CD8-positive, alpha-beta memory T cell (primary cell): ENCODE measurements around the gene CLSTN2. TPM values are rescaled to one million over a fixed set of nuclear protein-coding genes. Genes with fewer than 3 reads are reported as not detected.

Source experiments
- CTCF ChIA-PET: fragments of 350-600 bp; sonication (Branson Sonifier 250); formaldehyde crosslinking; loops from one replicate; lab custom pipeline; 2021; ENCODE audit warnings: antibody characterized with exemption; lab: Charles Lee
- POLR2A ChIA-PET: fragments of 350-600 bp; sonication (Branson Sonifier 250); formaldehyde crosslinking; loops from one replicate; lab custom pipeline; 2021; ENCODE audit warnings: antibody characterized with exemption; lab: Charles Lee
- DNase-seq, 5 donors: peaks; one replicate each; pipeline versions ENCODE4 v3.0.0 to v3.0.0-alpha.2; 2020 to 2022; ENCODE audit warnings: mixed read lengths in 1 of 5
- H3K27ac ChIP-seq: one replicate; pipeline ENCODE4 v1.7.0; 2013; ENCODE audit warnings: low read depth, mild to moderate bottlenecking, low read length, moderate library complexity
- H3K27me3 ChIP-seq: 2 replicates; pipeline ENCODE4 v1.7.0; 2013; ENCODE audit warnings: low read length, mild to moderate bottlenecking; ENCODE audit not compliant: insufficient read depth, poor library complexity, severe bottlenecking
- H3K36me3 ChIP-seq: 2 replicates; pipeline ENCODE4 v1.7.0; 2013; ENCODE audit warnings: mild to moderate bottlenecking, low read length, moderate library complexity; ENCODE audit not compliant: insufficient read depth
- H3K4me1 ChIP-seq: 2 replicates; pipeline ENCODE4 v1.7.0; 2013; ENCODE audit warnings: mild to moderate bottlenecking, low read length, moderate library complexity; ENCODE audit not compliant: insufficient read depth
- H3K4me3 ChIP-seq: 2 replicates; pipeline ENCODE4 v1.7.0; 2013; ENCODE audit warnings: mild to moderate bottlenecking, low read length
- H3K9me3 ChIP-seq: 2 replicates; pipeline ENCODE4 v1.7.0; 2013; ENCODE audit warnings: mild to moderate bottlenecking, low read length
- H3K27ac Mint-ChIP-seq, 8 donors: one replicate each; pipeline ENCODE4 v1.8.0; 2020 to 2021; ENCODE audit warnings: mixed read lengths in 8 of 8, mild to moderate bottlenecking in 6 of 8, inconsistent platforms in 3 of 8, moderate library complexity in 3 of 8
- H3K27me3 Mint-ChIP-seq, 2 donors: one replicate each; pipeline ENCODE4 v1.8.0; 2020 to 2021; ENCODE audit warnings: mixed read lengths in 2 of 2, mild to moderate bottlenecking in 1 of 2, moderate library complexity in 1 of 2
- H3K36me3 Mint-ChIP-seq, 3 donors: one replicate each; pipeline ENCODE4 v1.8.0; 2020 to 2021; ENCODE audit warnings: mixed read lengths in 3 of 3, inconsistent platforms in 1 of 3, mild to moderate bottlenecking in 1 of 3
- H3K4me1 Mint-ChIP-seq, 3 donors: one replicate each; pipeline ENCODE4 v1.8.0; 2020 to 2021; ENCODE audit warnings: mixed read lengths in 3 of 3, inconsistent platforms in 1 of 3, mild to moderate bottlenecking in 1 of 3
- H3K4me3 Mint-ChIP-seq, 7 donors: one replicate each; pipeline ENCODE4 v1.8.0; 2020 to 2021; ENCODE audit warnings: mixed read lengths in 7 of 7, mild to moderate bottlenecking in 6 of 7, moderate library complexity in 4 of 7, inconsistent platforms in 2 of 7
- H3K9me3 Mint-ChIP-seq, 5 donors: one replicate each; pipeline ENCODE4 v1.8.0; 2020 to 2022; ENCODE audit warnings: mixed read lengths in 5 of 5, mild to moderate bottlenecking in 3 of 5, moderate library complexity in 2 of 5, inconsistent platforms in 1 of 5
- polyA plus RNA-seq: library from polyadenylated mRNA; unstranded; fragments of 300-500 nt; fragmentation: Illumina TruSeq; gene quantifications from one replicate; pipeline ENCODE4 v1.2.3, GENCODE V29; 2021
- total RNA-seq, 2 experiments: library from RNA; stranded (reverse); gene quantifications; one replicate each; pipeline ENCODE4 v1.2.3, GENCODE V29; 2021

Gene CLSTN2
- total and polyA plus RNA-seq, 3 experiments from 2014 or later = not detected

GRCh38 chr3:140487566-140487965 lies 552.6 kb downstream of the CLSTN2 start:
- H3K4me1 Mint-ChIP-seq = no peaks in the 10 kb centered on the region
- CTCF ChIA-PET = no interaction called here
- no peaks in the 10 kb centered on the region for H3K9me3 ChIP-seq
- no peaks in the 10 kb centered on the region for H3K4me1 ChIP-seq
- no peak for DNase-seq
- H3K27me3 ChIP-seq = no peaks in the 10 kb centered on the region
- no peak overlapping the region for H3K4me3 Mint-ChIP-seq
- H3K36me3 Mint-ChIP-seq = no peaks in the 10 kb centered on the region
- H3K27me3 Mint-ChIP-seq = peaks cover 5 to 13% of the 10 kb centered on the region in 2 donors
- H3K9me3 Mint-ChIP-seq = peaks cover 0 to 3% (median 2%) of the 10 kb centered on the region in 5 donors
- no peak overlapping the region for H3K27ac ChIP-seq
- no peak overlapping the region for H3K4me3 ChIP-seq
- no peaks in the 10 kb centered on the region for H3K36me3 ChIP-seq
- POLR2A ChIA-PET = no interaction called here
- H3K27ac Mint-ChIP-seq = no peak overlapping the region

- ChIA-PET CTCF (no interaction called here), POLR2A (no interaction called here)
- Histone ChIP-seq H3K27me3 (no peaks in the 10 kb centered on the region), H3K9me3 (no peaks in the 10 kb centered on the region), H3K4me3 (no peak overlapping the region), H3K4me1 (no peaks in the 10 kb centered on the region), H3K27ac (no peak overlapping the region), H3K36me3 (no peaks in the 10 kb centered on the region)
- Mint-ChIP-seq H3K27me3 (peaks cover 0 to under 1% of the 10 kb centered on the region in 2 donors), H3K4me1 (no peaks in the 10 kb centered on the region), H3K4me3 (no peak overlapping the region), H3K9me3 (no peaks in the 10 kb centered on the region), H3K27ac (no peak overlapping the region), H3K36me3 (no peaks in the 10 kb centered on the region)
- no peak for DNase-seq
Measured at GRCh38 chr3:140493271-140493670, 558.3 kb downstream of the CLSTN2 start.

GRCh38 chr3:140494970-140495369 lies 560.0 kb downstream of the CLSTN2 start:
- Mint-ChIP-seq H3K4me3 (no peak overlapping the region), H3K4me1 (no peaks in the 10 kb centered on the region), H3K27ac (no peak overlapping the region), H3K9me3 (no peaks in the 10 kb centered on the region), H3K27me3 (no peaks in the 10 kb centered on the region), H3K36me3 (no peaks in the 10 kb centered on the region)
- ChIA-PET CTCF (no interaction called here), POLR2A (no interaction called here)
- Histone ChIP-seq H3K9me3 (no peaks in the 10 kb centered on the region), H3K27me3 (no peaks in the 10 kb centered on the region), H3K27ac (no peak overlapping the region), H3K36me3 (no peaks in the 10 kb centered on the region), H3K4me3 (no peak overlapping the region), H3K4me1 (no peaks in the 10 kb centered on the region)
- no peak for DNase-seq

GRCh38 chr3:140497331-140497730 lies 562.3 kb downstream of the CLSTN2 start:
- Mint-ChIP-seq H3K27me3 (no peaks in the 10 kb centered on the region), H3K9me3 (no peaks in the 10 kb centered on the region), H3K4me3 (no peak overlapping the region), H3K36me3 (no peaks in the 10 kb centered on the region), H3K27ac (no peak overlapping the region), H3K4me1 (no peaks in the 10 kb centered on the region)
- Histone ChIP-seq H3K27me3 (no peaks in the 10 kb centered on the region), H3K9me3 (no peaks in the 10 kb centered on the region), H3K4me3 (no peak overlapping the region), H3K4me1 (no peaks in the 10 kb centered on the region), H3K27ac (no peak overlapping the region), H3K36me3 (no peaks in the 10 kb centered on the region)
- DNase-seq = no peak
- ChIA-PET POLR2A (no interaction called here), CTCF (no interaction called here)

GRCh38 chr3:140499114-140499757 lies 564.3 kb downstream of the CLSTN2 start:
- CTCF ChIA-PET = no interaction called here
- Histone ChIP-seq H3K4me1 (no peaks in the 10 kb centered on the region), H3K27me3 (no peaks in the 10 kb centered on the region), H3K9me3 (no peaks in the 10 kb centered on the region), H3K36me3 (no peaks in the 10 kb centered on the region), H3K27ac (no peak overlapping the region), H3K4me3 (no peak overlapping the region)
- H3K4me3 Mint-ChIP-seq = no peak overlapping the region
- no peaks in the 10 kb centered on the region for H3K9me3 Mint-ChIP-seq
- H3K27me3 Mint-ChIP-seq = peaks cover 0 to 2% of the 10 kb centered on the region in 2 donors
- H3K4me1 Mint-ChIP-seq = no peaks in the 10 kb centered on the region
- POLR2A ChIA-PET = no interaction called here
- no peak overlapping the region for H3K27ac Mint-ChIP-seq
- no peak for DNase-seq
- no peaks in the 10 kb centered on the region for H3K36me3 Mint-ChIP-seq

GRCh38 chr3:140500473-140500872 lies 565.5 kb downstream of the CLSTN2 start:
- Mint-ChIP-seq H3K9me3 (no peaks in the 10 kb centered on the region), H3K27me3 (peaks cover 0 to 2% of the 10 kb centered on the region in 2 donors), H3K4me1 (no peaks in the 10 kb centered on the region), H3K27ac (no peak overlapping the region), H3K36me3 (no peaks in the 10 kb centered on the region), H3K4me3 (no peak overlapping the region)
- DNase-seq = no peak
- Histone ChIP-seq H3K9me3 (no peaks in the 10 kb centered on the region), H3K27ac (no peak overlapping the region), H3K4me1 (no peaks in the 10 kb centered on the region), H3K27me3 (no peaks in the 10 kb centered on the region), H3K4me3 (no peak overlapping the region), H3K36me3 (no peaks in the 10 kb centered on the region)
- ChIA-PET POLR2A (no interaction called here), CTCF (no interaction called here)

- no peaks in the 10 kb centered on the region for H3K4me1 Mint-ChIP-seq
- ChIA-PET POLR2A (no interaction called here), CTCF (interaction anchor here (0.8 kb wide), 1 partner anchor 17 kb away, joined by 3 read pairs; no protein-coding TSS in a partner anchor)
- H3K36me3 Mint-ChIP-seq = no peaks in the 10 kb centered on the region
- H3K4me3 Mint-ChIP-seq = no peak overlapping the region
- Histone ChIP-seq H3K4me1 (no peaks in the 10 kb centered on the region), H3K36me3 (no peaks in the 10 kb centered on the region), H3K27ac (no peak overlapping the region), H3K27me3 (no peaks in the 10 kb centered on the region), H3K9me3 (no peaks in the 10 kb centered on the region), H3K4me3 (no peak overlapping the region)
- H3K27me3 Mint-ChIP-seq = peaks cover 0 to 3% of the 10 kb centered on the region in 2 donors
- no peak for DNase-seq
- no peak overlapping the region for H3K27ac Mint-ChIP-seq
- no peaks in the 10 kb centered on the region for H3K9me3 Mint-ChIP-seq
Measured at GRCh38 chr3:140501061-140501769, 566.2 kb downstream of the CLSTN2 start.

- H3K36me3 ChIP-seq = no peaks in the 10 kb centered on the region
- no peak overlapping the region for H3K27ac ChIP-seq
- no peak overlapping the region for H3K4me3 ChIP-seq
- Mint-ChIP-seq H3K36me3 (no peaks in the 10 kb centered on the region), H3K9me3 (no peaks in the 10 kb centered on the region), H3K27me3 (peaks cover 0 to 6% of the 10 kb centered on the region in 2 donors), H3K27ac (no peak overlapping the region), H3K4me3 (no peak overlapping the region), H3K4me1 (no peaks in the 10 kb centered on the region)
- H3K27me3 ChIP-seq = no peaks in the 10 kb centered on the region
- ChIA-PET POLR2A (no interaction called here), CTCF (interaction anchor here (0.8 kb wide), 1 partner anchor 16 kb away, joined by 3 read pairs; no protein-coding TSS in a partner anchor)
- no peaks in the 10 kb centered on the region for H3K4me1 ChIP-seq
- DNase-seq = no peak
- no peaks in the 10 kb centered on the region for H3K9me3 ChIP-seq
Measured at GRCh38 chr3:140501770-140502364, 566.9 kb downstream of the CLSTN2 start.
